Breast epithelium (tissue), 3 donors: ENCODE data around the gene SGTB.

Experiments
- CTCF ChIP-seq, 3 donors: fragments of 450-650 bp; IDR thresholded peaks; one replicate each; pipeline ENCODE4 v1.5.1; 2016 to 2017; ENCODE audit warnings: antibody characterized with exemption in 3 of 3, mild to moderate bottlenecking in 3 of 3, moderate library complexity in 3 of 3
- POLR2A ChIP-seq: fragments of 450-650 bp; IDR thresholded peaks from one replicate; pipeline ENCODE4 v1.6.1; 2016; ENCODE audit warnings: antibody characterized with exemption, mild to moderate bottlenecking, moderate library complexity
- POLR2AphosphoS5 ChIP-seq, 3 donors: sonication (generic); formaldehyde crosslinking; IDR thresholded peaks; one replicate each; pipeline ENCODE4 v1.6.1; 2017; ENCODE audit warnings: antibody characterized with exemption in 3 of 3

- TF ChIP-seq CTCF (IDR thresholded peaks at IDR 0.05) (no peak), POLR2A (no peak), POLR2AphosphoS5 (IDR thresholded peaks at IDR 0.05) (no peak)
Observed at GRCh38 chr5:65750938-65751337, 29.0 kb upstream of the SGTB start.
